ENCODE measurements around the gene SYNGAP1. TPM values are rescaled to one million over a fixed set of nuclear protein-coding genes. Genes with fewer than 3 reads are reported as not detected.

SYNGAP1 gene
- total RNA-seq, 4 donors from 2014 or later = 0.71 to 2.3 (median 1.3) TPM

GRCh38 chr6:33412140-33413009 lies 7.5 kb upstream of the SYNGAP1 start:
- Histone ChIP-seq H3K27me3 (no peaks in the 10 kb centered on the region), H3K9me3 (no peaks in the 10 kb centered on the region), H3K4me1 (peaks cover 17 to 28% of the 10 kb centered on the region in 2 donors), H3K36me3 (peaks cover 3 to 45% of the 10 kb centered on the region in 2 donors), H3K27ac (peak overlapping the region; percentile 99 to 100 (median 99)), H3K4me3 (peak overlapping the region in 3 of 4 donors; percentile 70 to 100 (median 99))
- no peak for DNase-seq
- TF ChIP-seq POLR2A (IDR thresholded peaks at IDR 0.05) = no peak
- TF ChIP-seq CTCF (IDR thresholded peaks at IDR 0.05 in 4 of 5, conservative IDR thresholded peaks at IDR 0.05 in 1 of 5) = no peak
- intact Hi-C loops (cut with DNase I; ENCODE audit: low total_unique reads) = no loop called here
- in situ Hi-C loops (cut with MboI; ENCODE audit: low sequenced_read_pairs in 4 of 4) = loop anchor here in 1 of 4 donors (25.0 kb wide), 1 partner anchor 450 kb away; the partner anchor contains the start of genes BRD2 and HLA-DMA
- ATAC-seq = no peak

- DNase-seq (no peak), ATAC-seq (no peak)
- no peaks in the 10 kb centered on the region for H3K27me3 ChIP-seq
- H3K27ac ChIP-seq = no peak overlapping the region
- in situ Hi-C loops (cut with MboI; ENCODE audit: low sequenced_read_pairs in 4 of 4) = loop anchor here in 1 of 4 donors (25.0 kb wide), 1 partner anchor 451 kb away; the partner anchor contains the start of genes BRD2 and HLA-DMA
- H3K4me1 ChIP-seq = peaks cover 20 to 32% of the 10 kb centered on the region in 2 donors
- TF ChIP-seq POLR2A (IDR thresholded peaks at IDR 0.05) = no peak
- no peak for TF ChIP-seq CTCF (IDR thresholded peaks at IDR 0.05 in 4 of 5, conservative IDR thresholded peaks at IDR 0.05 in 1 of 5)
- intact Hi-C loops (cut with DNase I; ENCODE audit: low total_unique reads) = no loop called here
- H3K4me3 ChIP-seq = no peak overlapping the region
- H3K36me3 ChIP-seq = peaks cover 3 to 45% of the 10 kb centered on the region in 2 donors
- no peaks in the 10 kb centered on the region for H3K9me3 ChIP-seq
Measured at GRCh38 chr6:33413241-33414120, 6.4 kb upstream of the SYNGAP1 start.

GRCh38 chr6:33414592-33415271 lies 5.1 kb upstream of the SYNGAP1 start:
- peaks cover 3 to 45% of the 10 kb centered on the region in 2 donors for H3K36me3 ChIP-seq
- in situ Hi-C loops (cut with MboI; ENCODE audit: low sequenced_read_pairs in 4 of 4) = loop anchor here in 1 of 4 donors (25.0 kb wide), 1 partner anchor 452 kb away; the partner anchor contains the start of genes BRD2 and HLA-DMA
- H3K27me3 ChIP-seq = no peaks in the 10 kb centered on the region
- intact Hi-C loops (cut with DNase I; ENCODE audit: low total_unique reads) = loop anchor here (5.0 kb wide), 1 partner anchor 212 kb away; the partner anchor contains the start of genes HSD17B8, RXRB and SLC39A7
- no peaks in the 10 kb centered on the region for H3K9me3 ChIP-seq
- no peak overlapping the region for H3K4me3 ChIP-seq
- TF ChIP-seq CTCF (IDR thresholded peaks at IDR 0.05 in 4 of 5, conservative IDR thresholded peaks at IDR 0.05 in 1 of 5) (no peak), POLR2A (IDR thresholded peaks at IDR 0.05) (no peak)
- ATAC-seq (no peak), DNase-seq (no peak)
- H3K4me1 ChIP-seq = peaks cover 31 to 32% of the 10 kb centered on the region in 2 donors
- H3K27ac ChIP-seq = no peak overlapping the region

GRCh38 chr6:33415831-33416230 lies 4.0 kb upstream of the SYNGAP1 start:
- no peaks in the 10 kb centered on the region for H3K27me3 ChIP-seq
- H3K4me3 ChIP-seq = no peak overlapping the region
- H3K36me3 ChIP-seq = peaks cover 3 to 45% of the 10 kb centered on the region in 2 donors
- ATAC-seq (no peak), DNase-seq (no peak)
- H3K4me1 ChIP-seq = peaks cover 30 to 31% of the 10 kb centered on the region in 2 donors
- peak overlapping the region in 1 of 4 donors; percentile 12 for H3K27ac ChIP-seq
- no peaks in the 10 kb centered on the region for H3K9me3 ChIP-seq
- intact Hi-C loops (cut with DNase I; ENCODE audit: low total_unique reads) = loop anchor here (5.0 kb wide), 1 partner anchor 214 kb away; the partner anchor contains the start of genes HSD17B8, RXRB and SLC39A7
- in situ Hi-C loops (cut with MboI; ENCODE audit: low sequenced_read_pairs in 4 of 4) = loop anchor here in 1 of 4 donors (25.0 kb wide), 1 partner anchor 454 kb away; the partner anchor contains the start of genes BRD2 and HLA-DMA
- TF ChIP-seq POLR2A (IDR thresholded peaks at IDR 0.05) (no peak), CTCF (IDR thresholded peaks at IDR 0.05 in 4 of 5, conservative IDR thresholded peaks at IDR 0.05 in 1 of 5) (no peak)

All from gastrocnemius medialis (tissue), 4 donors.